ENCODE measurements around the gene PPP1R36.

DNA sequence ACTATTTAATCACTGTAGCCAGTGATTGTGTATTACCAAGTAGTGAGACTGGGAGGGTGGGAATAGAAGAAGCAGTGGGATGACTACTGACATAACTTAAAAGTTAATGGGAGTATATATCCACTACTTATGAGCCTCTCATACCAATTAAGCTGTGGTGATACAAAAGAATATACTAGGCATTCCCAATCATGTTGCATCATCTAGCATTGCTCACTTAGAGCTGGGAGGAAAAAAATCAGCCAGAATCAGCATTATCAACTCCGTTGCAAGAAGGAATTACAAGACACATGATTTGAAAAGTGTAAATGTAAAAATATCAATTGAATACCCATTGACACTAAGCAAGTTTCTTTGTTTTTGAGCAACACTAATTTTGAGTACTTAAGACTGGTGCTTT, 745 bp upstream of the PPP1R36 start:
- TF ChIP-seq CTCF (IDR thresholded peaks at IDR 0.05) (no peak), POLR2A (IDR thresholded peaks at IDR 0.05) (no peak)
